Cardiac septum (tissue), 1 donor: ENCODE data around the gene GRN. TPM values are rescaled to one million over a fixed set of nuclear protein-coding genes. Genes with fewer than 3 reads are reported as not detected.
"Not testable (repeated sequence)": the region's sequence is repeated elsewhere in the genome, so short reads cannot be mapped to it uniquely, and the experiment has no call there.

Experiments used
- DNase-seq: peaks from one replicate; pipeline ENCODE4 v3.0.0-alpha.2; 2020; ENCODE audit warnings: low spot score
- intact Hi-C: fragments of 100-400 bp; cut with DNase I; formaldehyde crosslinking; loops from one replicate; pipeline ENCODE4 v1.14.0; 2022
- total RNA-seq: library from RNA; stranded (reverse); fragmentation: NEBNext Ultra II Directional; extraction: Animal tissue kit (Norgen Biotek cat#: 25700); gene quantifications from one replicate; pipeline ENCODE4 v1.2.1, GENCODE V29; 2021
- donor health status: DM: no; HTN: no; CAD: no.

The GRN gene
- total RNA-seq, 1 donor from 2014 or later = 130 TPM

GRCh38 chr17:44355642-44356099, 10.6 kb downstream of the GRN start:
- DNase-seq = no peak
- intact Hi-C loops = no loop called here

- intact Hi-C loops = no loop called here
- DNase-seq = no peak
Measured at GRCh38 chr17:44356241-44356640, 11.1 kb downstream of the GRN start.

GRCh38 chr17:44358066-44358465, 13.0 kb downstream of the GRN start:
- intact Hi-C loops = no loop called here
- no peak for DNase-seq

GRCh38 chr17:44359006-44359405, 13.9 kb downstream of the GRN start:
- no peak for DNase-seq
- intact Hi-C loops = no loop called here

GRCh38 chr17:44359458-44360143, 14.5 kb downstream of the GRN start:
- no peak for DNase-seq
- intact Hi-C loops = no loop called here

GRCh38 chr17:44360144-44360533, 15.0 kb downstream of the GRN start:
- no peak for DNase-seq
- intact Hi-C loops = no loop called here

- intact Hi-C loops = no loop called here
- no peak for DNase-seq
Measured at GRCh38 chr17:44360826-44361225, 15.7 kb downstream of the GRN start.

- intact Hi-C loops = no loop called here
- DNase-seq = no peak
Measured at GRCh38 chr17:44361292-44362260, 16.5 kb downstream of the GRN start.

- no peak for DNase-seq
- intact Hi-C loops = no loop called here
Measured at GRCh38 chr17:44362459-44362948, 17.4 kb downstream of the GRN start.

GRCh38 chr17:44362949-44363612, 18.0 kb downstream of the GRN start:
- DNase-seq = no peak
- intact Hi-C loops = no loop called here

- intact Hi-C loops = no loop called here
- peak; percentile 84 for DNase-seq
Measured at GRCh38 chr17:44363613-44364159, 18.6 kb downstream of the GRN start, which contains the start of gene FAM171A2. FAM171A2 (minus strand) TSS chr17:44363853; CDS start chr17:44363714, 139 bp downstream.

- intact Hi-C loops, DNase-seq: not testable (repeated sequence)
Measured at GRCh38 chr17:44365051-44365450, 19.9 kb downstream of the GRN start.

- no peak for DNase-seq
- intact Hi-C loops = no loop called here
Measured at GRCh38 chr17:44367231-44367979, 22.3 kb downstream of the GRN start.

GRCh38 chr17:44368391-44369243, 23.5 kb downstream of the GRN start:
- intact Hi-C loops, DNase-seq: not testable (repeated sequence)

GRCh38 chr17:44369414-44370023, 24.4 kb downstream of the GRN start:
- DNase-seq, intact Hi-C loops: not testable (repeated sequence)

GRCh38 chr17:44372036-44372435, 26.9 kb downstream of the GRN start:
- intact Hi-C loops = no loop called here
- no peak for DNase-seq
